ENCODE measurements around the gene ADARB2. TPM values are rescaled to one million over a fixed set of nuclear protein-coding genes. Genes with fewer than 3 reads are reported as not detected.

The ADARB2 gene
- total RNA-seq, 1 experiment from 2014 or later = not detected

GRCh38 chr10:1645896-1646295 lies 91.4 kb downstream of the ADARB2 start:
- H3K9me3 Mint-ChIP-seq (ENCODE audit: low read depth, unreplicated experiment) = peaks cover 14% of the 10 kb centered on the region
- DNase-seq = no peak
- H3K27me3 Mint-ChIP-seq (ENCODE audit: unreplicated experiment) = no peaks in the 10 kb centered on the region
- H3K4me3 Mint-ChIP-seq (ENCODE audit: low read depth, unreplicated experiment) = no peak overlapping the region
- CTCF ChIA-PET = no interaction called here
- no peak overlapping the region for H3K27ac Mint-ChIP-seq (ENCODE audit: unreplicated experiment)
- intact Hi-C loops (cut with micrococcal nuclease; ENCODE audit: unreplicated experiment) = no loop called here
- no peaks in the 10 kb centered on the region for H3K36me3 Mint-ChIP-seq (ENCODE audit: insufficient read depth, unreplicated experiment)
- H3K4me1 Mint-ChIP-seq (ENCODE audit: low read depth, unreplicated experiment) = no peaks in the 10 kb centered on the region
- no TSS peak for BruUV-seq (replicated peaks)
- TF ChIP-seq CTCF (IDR thresholded peaks at IDR 0.05; ENCODE audit: unreplicated experiment) = no peak

GRCh38 chr10:1644191-1644711 lies 93.1 kb downstream of the ADARB2 start:
- H3K4me1 Mint-ChIP-seq (ENCODE audit: low read depth, unreplicated experiment) = no peaks in the 10 kb centered on the region
- H3K4me3 Mint-ChIP-seq (ENCODE audit: low read depth, unreplicated experiment) = no peak overlapping the region
- H3K27me3 Mint-ChIP-seq (ENCODE audit: unreplicated experiment) = no peaks in the 10 kb centered on the region
- peaks cover 14% of the 10 kb centered on the region for H3K9me3 Mint-ChIP-seq (ENCODE audit: low read depth, unreplicated experiment)
- CTCF ChIA-PET = no interaction called here
- H3K27ac Mint-ChIP-seq (ENCODE audit: unreplicated experiment) = no peak overlapping the region
- no peak for DNase-seq
- intact Hi-C loops (cut with micrococcal nuclease; ENCODE audit: unreplicated experiment) = no loop called here
- H3K36me3 Mint-ChIP-seq (ENCODE audit: insufficient read depth, unreplicated experiment) = no peaks in the 10 kb centered on the region
- BruUV-seq (replicated peaks) = no TSS peak
- no peak for TF ChIP-seq CTCF (IDR thresholded peaks at IDR 0.05; ENCODE audit: unreplicated experiment)

- no peaks in the 10 kb centered on the region for H3K36me3 Mint-ChIP-seq (ENCODE audit: insufficient read depth, unreplicated experiment)
- no peak overlapping the region for H3K27ac Mint-ChIP-seq (ENCODE audit: unreplicated experiment)
- no peaks in the 10 kb centered on the region for H3K27me3 Mint-ChIP-seq (ENCODE audit: unreplicated experiment)
- H3K4me3 Mint-ChIP-seq (ENCODE audit: low read depth, unreplicated experiment) = no peak overlapping the region
- H3K9me3 Mint-ChIP-seq (ENCODE audit: low read depth, unreplicated experiment) = peaks cover 14% of the 10 kb centered on the region
- BruUV-seq (replicated peaks) = no TSS peak
- CTCF ChIA-PET = no interaction called here
- intact Hi-C loops (cut with micrococcal nuclease; ENCODE audit: unreplicated experiment) = no loop called here
- TF ChIP-seq CTCF (IDR thresholded peaks at IDR 0.05; ENCODE audit: unreplicated experiment) = no peak
- no peaks in the 10 kb centered on the region for H3K4me1 Mint-ChIP-seq (ENCODE audit: low read depth, unreplicated experiment)
- no peak for DNase-seq
Measured at GRCh38 chr10:1643908-1644179, 93.5 kb downstream of the ADARB2 start.

GRCh38 chr10:1643161-1643907 lies 94.0 kb downstream of the ADARB2 start:
- DNase-seq = no peak
- intact Hi-C loops (cut with micrococcal nuclease; ENCODE audit: unreplicated experiment) = no loop called here
- no peaks in the 10 kb centered on the region for H3K4me1 Mint-ChIP-seq (ENCODE audit: low read depth, unreplicated experiment)
- H3K36me3 Mint-ChIP-seq (ENCODE audit: insufficient read depth, unreplicated experiment) = no peaks in the 10 kb centered on the region
- no peak for TF ChIP-seq CTCF (IDR thresholded peaks at IDR 0.05; ENCODE audit: unreplicated experiment)
- CTCF ChIA-PET = no interaction called here
- H3K27ac Mint-ChIP-seq (ENCODE audit: unreplicated experiment) = no peak overlapping the region
- H3K9me3 Mint-ChIP-seq (ENCODE audit: low read depth, unreplicated experiment) = peaks cover 13% of the 10 kb centered on the region
- no peak overlapping the region for H3K4me3 Mint-ChIP-seq (ENCODE audit: low read depth, unreplicated experiment)
- no peaks in the 10 kb centered on the region for H3K27me3 Mint-ChIP-seq (ENCODE audit: unreplicated experiment)
- no TSS peak for BruUV-seq (replicated peaks)

Data from Calu3 (cell line).